ENCODE data around the gene BCDIN3D. TPM values are rescaled to one million over a fixed set of nuclear protein-coding genes. Genes with fewer than 3 reads are reported as not detected.
A peak's percentile ranks its signal among the peaks of the same experiment; 100 is the strongest.

BCDIN3D gene
- total RNA-seq, result 2.9 and 3.5 TPM in 2 replicates

- H3K4me3 ChIP-seq (ENCODE audit: low read depth, low read length), result peak within 1 kb of the TSS; percentile 88
- DNase-seq (ENCODE audit: low read depth), result peak; percentile 94
- TF ChIP-seq, protein P1, sequence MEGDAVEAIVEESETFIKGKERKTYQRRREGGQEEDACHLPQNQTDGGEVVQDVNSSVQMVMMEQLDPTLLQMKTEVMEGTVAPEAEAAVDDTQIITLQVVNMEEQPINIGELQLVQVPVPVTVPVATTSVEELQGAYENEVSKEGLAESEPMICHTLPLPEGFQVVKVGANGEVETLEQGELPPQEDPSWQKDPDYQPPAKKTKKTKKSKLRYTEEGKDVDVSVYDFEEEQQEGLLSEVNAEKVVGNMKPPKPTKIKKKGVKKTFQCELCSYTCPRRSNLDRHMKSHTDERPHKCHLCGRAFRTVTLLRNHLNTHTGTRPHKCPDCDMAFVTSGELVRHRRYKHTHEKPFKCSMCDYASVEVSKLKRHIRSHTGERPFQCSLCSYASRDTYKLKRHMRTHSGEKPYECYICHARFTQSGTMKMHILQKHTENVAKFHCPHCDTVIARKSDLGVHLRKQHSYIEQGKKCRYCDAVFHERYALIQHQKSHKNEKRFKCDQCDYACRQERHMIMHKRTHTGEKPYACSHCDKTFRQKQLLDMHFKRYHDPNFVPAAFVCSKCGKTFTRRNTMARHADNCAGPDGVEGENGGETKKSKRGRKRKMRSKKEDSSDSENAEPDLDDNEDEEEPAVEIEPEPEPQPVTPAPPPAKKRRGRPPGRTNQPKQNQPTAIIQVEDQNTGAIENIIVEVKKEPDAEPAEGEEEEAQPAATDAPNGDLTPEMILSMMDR (IDR thresholded peaks at IDR 0.05; ENCODE audit: insufficient read depth, low read depth, low read length), result no peak
Measured at GRCh38 chr12:49842519-49843352, at the start of gene BCDIN3D. TSS of gene BCDIN3D (minus strand) at chr12:49843106. CDS start at chr12:49843087, 19 bp downstream.

DNA sequence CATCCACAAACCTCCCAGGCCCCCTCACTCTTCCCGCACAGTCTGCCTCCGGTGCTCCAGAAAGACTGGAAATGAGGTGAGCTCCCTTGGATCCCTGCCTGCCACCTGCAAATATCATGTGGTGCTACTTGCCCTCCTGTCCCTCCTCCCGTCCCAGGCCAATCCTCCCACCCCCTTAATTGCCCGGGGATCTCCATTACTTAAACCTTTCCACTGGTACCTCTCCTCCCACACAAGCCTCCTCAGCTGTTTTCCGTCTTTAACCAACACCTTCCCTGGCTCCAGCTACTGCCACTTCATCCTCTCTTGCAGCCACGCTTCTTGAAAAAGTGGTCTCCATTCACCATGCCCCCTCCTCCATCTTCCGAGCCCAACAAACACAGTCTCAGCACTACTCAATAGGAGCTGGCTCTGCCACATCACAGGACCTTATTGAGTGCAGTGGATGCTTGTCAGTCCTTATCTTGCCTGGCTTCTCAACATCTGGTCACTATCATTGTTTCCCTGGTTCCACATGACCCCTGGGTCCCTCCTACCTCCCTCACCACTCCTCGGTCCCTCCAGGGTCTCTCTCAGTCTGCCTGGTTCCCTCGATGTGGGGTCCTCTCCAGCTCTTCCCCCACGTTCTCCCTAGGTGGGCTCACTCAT lies 49.3 kb upstream of the BCDIN3D start:
- no peak for DNase-seq (ENCODE audit: low read depth)
- TF ChIP-seq, protein P1 (IDR thresholded peaks at IDR 0.05; ENCODE audit: insufficient read depth, low read depth, low read length), result no peak
- no peak overlapping the region for H3K4me3 ChIP-seq (ENCODE audit: low read depth, low read length)

- no peak for DNase-seq (ENCODE audit: low read depth)
- TF ChIP-seq, protein P1 (IDR thresholded peaks at IDR 0.05; ENCODE audit: insufficient read depth, low read depth, low read length), result no peak
- H3K4me3 ChIP-seq (ENCODE audit: low read depth, low read length), result no peak overlapping the region
Measured at GRCh38 chr12:49891476-49891875, 48.6 kb upstream of the BCDIN3D start.

DNA sequence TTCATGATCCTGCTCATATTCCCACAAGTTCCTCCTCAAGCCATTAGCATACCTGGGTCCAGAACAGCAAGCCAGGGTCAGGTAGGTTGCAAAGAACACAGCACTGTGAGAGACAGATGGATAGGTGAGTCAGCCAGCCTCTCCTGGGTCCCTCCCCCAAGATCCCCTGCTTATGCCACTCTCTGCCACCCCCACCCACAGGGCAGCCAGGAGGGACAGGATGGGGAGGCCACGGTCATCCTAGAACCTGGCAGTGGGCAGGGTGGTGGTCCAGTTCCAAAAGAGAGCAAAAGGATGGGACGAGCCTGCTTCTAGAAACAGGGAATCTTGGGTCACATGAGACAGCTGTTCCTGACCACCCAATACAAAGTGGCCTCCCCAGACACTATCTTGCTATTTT lies 48.1 kb upstream of the BCDIN3D start:
- TF ChIP-seq, protein P1 (IDR thresholded peaks at IDR 0.05; ENCODE audit: insufficient read depth, low read depth, low read length), result no peak
- no peak for DNase-seq (ENCODE audit: low read depth)
- H3K4me3 ChIP-seq (ENCODE audit: low read depth, low read length), result no peak overlapping the region

- DNase-seq (ENCODE audit: low read depth), result no peak
- no peak overlapping the region for H3K4me3 ChIP-seq (ENCODE audit: low read depth, low read length)
- TF ChIP-seq, protein P1 (IDR thresholded peaks at IDR 0.05; ENCODE audit: insufficient read depth, low read depth, low read length), result no peak
Measured at GRCh38 chr12:49890096-49890461, 47.2 kb upstream of the BCDIN3D start.

DNA sequence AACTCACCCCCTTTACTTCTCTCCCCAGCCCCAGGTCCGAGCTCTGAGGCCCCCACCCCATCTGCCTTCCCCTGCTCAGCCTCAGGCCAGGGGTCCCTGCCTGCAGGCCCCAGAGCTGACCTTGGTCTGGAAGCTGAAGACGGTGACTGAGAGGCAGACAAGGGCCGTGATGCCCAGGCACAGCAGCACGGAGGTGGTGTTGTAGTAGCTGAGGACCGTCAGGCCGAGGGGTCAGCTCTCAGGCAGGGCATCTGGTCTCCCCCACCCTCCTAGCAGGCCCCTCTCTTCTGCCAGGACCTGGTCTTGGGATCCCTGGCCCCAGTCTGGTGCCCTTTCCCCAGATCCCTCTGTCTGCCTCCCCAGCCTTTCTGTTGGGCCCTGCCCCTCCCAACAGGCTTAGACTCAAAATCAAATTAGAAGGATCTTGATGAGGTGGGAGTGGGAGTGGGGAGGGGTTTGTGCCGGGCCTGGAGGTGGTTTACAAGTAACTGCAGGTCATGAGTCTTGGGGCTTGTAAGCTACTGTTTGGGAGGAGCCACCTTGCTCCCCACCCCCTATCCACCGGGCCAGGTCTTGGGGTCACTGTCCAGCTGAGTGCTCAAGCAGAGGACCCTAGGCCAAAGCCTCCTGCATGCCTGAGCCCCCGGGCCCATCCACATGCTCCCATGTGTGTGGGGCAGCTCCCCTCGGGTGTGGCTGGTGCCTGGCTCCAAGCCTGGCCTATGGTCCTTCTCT lies 46.6 kb upstream of the BCDIN3D start:
- no peak overlapping the region for H3K4me3 ChIP-seq (ENCODE audit: low read depth, low read length)
- TF ChIP-seq, protein P1 (IDR thresholded peaks at IDR 0.05; ENCODE audit: insufficient read depth, low read depth, low read length), result no peak
- no peak for DNase-seq (ENCODE audit: low read depth)
